IPS-18a (cell line): Measurements from ENCODE around the gene CCDC138.

Experiments used
- H3K27ac ChIP-seq: one replicate; pipeline ENCODE4 v1.5.1; 2013; ENCODE audit warnings: low read length
- H3K27me3 ChIP-seq: one replicate; pipeline ENCODE4 v1.6.1; 2013; ENCODE audit warnings: mild to moderate bottlenecking, low read length; ENCODE audit not compliant: control insufficient read depth, insufficient read depth
- H3K36me3 ChIP-seq: one replicate; pipeline ENCODE4 v1.6.1; 2013; ENCODE audit warnings: low read depth, low read length; ENCODE audit not compliant: control insufficient read depth
- H3K4me1 ChIP-seq: one replicate; pipeline ENCODE4 v1.6.1; 2013; ENCODE audit warnings: low read depth, low read length; ENCODE audit not compliant: control insufficient read depth
- H3K4me3 ChIP-seq: one replicate; pipeline ENCODE4 v1.5.1; 2013; ENCODE audit warnings: low read length
- H3K9ac ChIP-seq: one replicate; pipeline ENCODE4 v1.6.1; 2013; ENCODE audit warnings: mild to moderate bottlenecking, low read length, moderate library complexity
- H3K9me3 ChIP-seq: one replicate; pipeline ENCODE4 v1.6.1; 2013; ENCODE audit warnings: low read depth, low read length; ENCODE audit not compliant: control insufficient read depth

The CCDC138 gene

GRCh38 chr2:108805782-108806181, 19.2 kb downstream of the CCDC138 start:
- Histone ChIP-seq H3K27ac (no peak overlapping the region), H3K27me3 (no peaks in the 10 kb centered on the region), H3K36me3 (peaks cover 60% of the 10 kb centered on the region), H3K4me3 (no peak overlapping the region), H3K9ac (no peak overlapping the region), H3K9me3 (peaks cover 18% of the 10 kb centered on the region), H3K4me1 (no peaks in the 10 kb centered on the region)

GRCh38 chr2:108806371-108807113, 20.0 kb downstream of the CCDC138 start:
- Histone ChIP-seq H3K9me3 (peaks cover 18% of the 10 kb centered on the region), H3K9ac (no peak overlapping the region), H3K27ac (no peak overlapping the region), H3K27me3 (no peaks in the 10 kb centered on the region), H3K36me3 (peaks cover 64% of the 10 kb centered on the region), H3K4me1 (no peaks in the 10 kb centered on the region), H3K4me3 (no peak overlapping the region)

GRCh38 chr2:108809936-108810335, 23.4 kb downstream of the CCDC138 start:
- peaks cover 68% of the 10 kb centered on the region for H3K36me3 ChIP-seq
- no peak overlapping the region for H3K4me3 ChIP-seq
- no peaks in the 10 kb centered on the region for H3K4me1 ChIP-seq

GRCh38 chr2:108810993-108811957, 24.7 kb downstream of the CCDC138 start:
- Histone ChIP-seq H3K9ac (no peak overlapping the region), H3K9me3 (peaks cover 18% of the 10 kb centered on the region), H3K27me3 (no peaks in the 10 kb centered on the region), H3K36me3 (peaks cover 68% of the 10 kb centered on the region), H3K27ac (no peak overlapping the region), H3K4me3 (no peak overlapping the region), H3K4me1 (no peaks in the 10 kb centered on the region)

More at GRCh38 chr2:108809936-108810335, 23.4 kb downstream of the CCDC138 start:
- Histone ChIP-seq H3K9me3 (peaks cover 18% of the 10 kb centered on the region), H3K27me3 (no peaks in the 10 kb centered on the region), H3K27ac (no peak overlapping the region), H3K9ac (no peak overlapping the region)

- Histone ChIP-seq H3K36me3 (peaks cover 63% of the 10 kb centered on the region), H3K27me3 (no peaks in the 10 kb centered on the region), H3K4me1 (no peaks in the 10 kb centered on the region), H3K4me3 (no peak overlapping the region), H3K9ac (no peak overlapping the region), H3K9me3 (peaks cover 13% of the 10 kb centered on the region), H3K27ac (no peak overlapping the region)
These were observed 27.2 kb downstream of the CCDC138 start for GRCh38 chr2:108813732-108814131.

GRCh38 chr2:108820482-108820881, 33.9 kb downstream of the CCDC138 start:
- Histone ChIP-seq H3K27me3 (no peaks in the 10 kb centered on the region), H3K4me3 (no peak overlapping the region), H3K4me1 (no peaks in the 10 kb centered on the region), H3K9ac (no peak overlapping the region), H3K9me3 (no peaks in the 10 kb centered on the region), H3K27ac (no peak overlapping the region), H3K36me3 (peaks cover 46% of the 10 kb centered on the region)

GRCh38 chr2:108823286-108823685, 36.7 kb downstream of the CCDC138 start:
- H3K27me3 ChIP-seq = no peaks in the 10 kb centered on the region

GRCh38 chr2:108824316-108825070, 37.9 kb downstream of the CCDC138 start:
- H3K4me3 ChIP-seq = no peak overlapping the region
- H3K36me3 ChIP-seq = peaks cover 22% of the 10 kb centered on the region
- H3K27me3 ChIP-seq = no peaks in the 10 kb centered on the region
- H3K9ac ChIP-seq = no peak overlapping the region
- no peaks in the 10 kb centered on the region for H3K9me3 ChIP-seq
- H3K27ac ChIP-seq = no peak overlapping the region
- no peaks in the 10 kb centered on the region for H3K4me1 ChIP-seq

More at GRCh38 chr2:108823286-108823685, 36.7 kb downstream of the CCDC138 start:
- Histone ChIP-seq H3K9me3 (no peaks in the 10 kb centered on the region), H3K36me3 (peaks cover 31% of the 10 kb centered on the region), H3K4me3 (no peak overlapping the region), H3K9ac (no peak overlapping the region), H3K27ac (no peak overlapping the region), H3K4me1 (no peaks in the 10 kb centered on the region)

GRCh38 chr2:108825254-108825653, 38.7 kb downstream of the CCDC138 start:
- Histone ChIP-seq H3K27ac (no peak overlapping the region), H3K4me1 (no peaks in the 10 kb centered on the region), H3K4me3 (no peak overlapping the region), H3K9ac (no peak overlapping the region), H3K9me3 (no peaks in the 10 kb centered on the region), H3K27me3 (no peaks in the 10 kb centered on the region), H3K36me3 (peaks cover 16% of the 10 kb centered on the region)

GRCh38 chr2:108825736-108826135, 39.2 kb downstream of the CCDC138 start:
- Histone ChIP-seq H3K9me3 (no peaks in the 10 kb centered on the region), H3K36me3 (peaks cover 11% of the 10 kb centered on the region), H3K4me3 (no peak overlapping the region), H3K9ac (no peak overlapping the region), H3K27ac (no peak overlapping the region), H3K27me3 (no peaks in the 10 kb centered on the region), H3K4me1 (no peaks in the 10 kb centered on the region)
